ENCODE results near the gene DNAJB9. TPM values are rescaled to one million over a fixed set of nuclear protein-coding genes. Genes with fewer than 3 reads are reported as not detected.

The DNAJB9 gene
- total RNA-seq, 6 donors from 2014 or later, result 5.2 to 54.1 (median 29.0) TPM

DNA sequence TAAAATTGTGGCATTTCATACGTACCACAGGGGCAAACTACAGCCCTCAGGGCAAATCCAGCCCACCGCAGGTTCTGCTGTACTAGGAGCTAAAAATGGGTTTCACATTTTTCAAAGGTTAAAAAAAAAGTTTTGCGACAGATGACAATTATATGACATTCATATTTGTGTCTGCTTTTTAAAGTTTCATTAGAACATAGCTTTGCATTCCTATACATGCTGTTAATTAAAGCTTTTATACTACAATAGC, 43.0 kb upstream of the DNAJB9 start:
- H3K27me3 ChIP-seq, result no peaks in the 10 kb centered on the region
- H3K4me1 ChIP-seq, result peaks cover 20 to 30% (median 25%) of the 10 kb centered on the region in 4 donors
- WGBS, 2 donors, result 4 to 11% methylated on average over 3 of the region's 3 CpGs
- ATAC-seq (ENCODE audit: low FRiP score in 2 of 2) (no peak), DNase-seq (no peak)
- H3K36me3 ChIP-seq, result no peaks in the 10 kb centered on the region
- H3K9me3 ChIP-seq, result no peaks in the 10 kb centered on the region
- H3K4me3 ChIP-seq, result peak overlapping the region; percentile 38 to 69 (median 66)
- H3K27ac ChIP-seq, result peak overlapping the region; percentile 97 to 99 (median 99)
- TF ChIP-seq EP300 (IDR thresholded peaks at IDR 0.05) (no peak), POLR2AphosphoS5 (IDR thresholded peaks at IDR 0.05) (no peak), POLR2A (IDR thresholded peaks at IDR 0.05) (no peak), CTCF (IDR thresholded peaks at IDR 0.05) (no peak)

- Histone ChIP-seq H3K4me1 (peaks cover 16 to 25% (median 20%) of the 10 kb centered on the region in 4 donors), H3K27me3 (no peaks in the 10 kb centered on the region), H3K9me3 (no peaks in the 10 kb centered on the region), H3K27ac (no peak overlapping the region), H3K36me3 (no peaks in the 10 kb centered on the region), H3K4me3 (no peak overlapping the region)
- 94 to 96% methylated on average over 6 of the region's 6 CpGs for WGBS, 2 donors
- no peak for TF ChIP-seq POLR2A (IDR thresholded peaks at IDR 0.05)
- no peak for TF ChIP-seq EP300 (IDR thresholded peaks at IDR 0.05)
- ATAC-seq (ENCODE audit: low FRiP score in 2 of 2) (no peak), DNase-seq (no peak)
These were observed 41.4 kb upstream of the DNAJB9 start for GRCh38 chr7:108528183-108528712.

GRCh38 chr7:108529341-108529740, 40.3 kb upstream of the DNAJB9 start:
- Histone ChIP-seq H3K9me3 (no peaks in the 10 kb centered on the region), H3K4me1 (peaks cover 7 to 14% (median 10%) of the 10 kb centered on the region in 4 donors), H3K27ac (no peak overlapping the region), H3K4me3 (no peak overlapping the region), H3K36me3 (no peaks in the 10 kb centered on the region), H3K27me3 (no peaks in the 10 kb centered on the region)
- no peak for ATAC-seq (ENCODE audit: low FRiP score in 2 of 2)
- DNase-seq, result no peak
- WGBS, 2 donors, result 65 to 69% methylated on average over 3 of the region's 3 CpGs
- TF ChIP-seq EP300 (IDR thresholded peaks at IDR 0.05) (no peak), POLR2A (IDR thresholded peaks at IDR 0.05) (no peak), CTCF (IDR thresholded peaks at IDR 0.05) (no peak), POLR2AphosphoS5 (IDR thresholded peaks at IDR 0.05) (no peak)

DNA sequence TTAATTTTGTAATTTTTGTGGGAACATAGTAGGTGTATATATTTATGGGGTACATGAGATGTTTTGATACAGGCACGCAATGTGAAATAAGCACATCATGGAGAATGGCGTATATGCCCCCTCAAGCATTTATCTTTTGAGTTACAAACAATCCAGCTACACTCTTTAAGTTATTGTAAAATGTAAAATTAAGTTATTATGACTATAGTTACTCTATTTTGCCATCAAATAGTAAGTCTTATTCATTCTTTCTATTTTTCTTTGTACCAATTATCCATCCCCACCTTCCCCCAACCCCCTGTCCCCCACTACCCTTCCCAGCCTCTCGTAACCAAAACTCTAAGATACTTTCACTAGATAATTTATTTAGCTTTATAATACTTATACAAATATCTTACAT, 36.0 kb upstream of the DNAJB9 start:
- H3K4me1 ChIP-seq, result no peaks in the 10 kb centered on the region
- no peak overlapping the region for H3K27ac ChIP-seq
- ATAC-seq (ENCODE audit: low FRiP score in 2 of 2) (no peak), DNase-seq (no peak)
- H3K27me3 ChIP-seq, result no peaks in the 10 kb centered on the region
- no peak overlapping the region for H3K4me3 ChIP-seq
- no peaks in the 10 kb centered on the region for H3K36me3 ChIP-seq
- WGBS, 2 donors, result 94 to 97% methylated on average over 3 of the region's 3 CpGs
- no peak for TF ChIP-seq EP300 (IDR thresholded peaks at IDR 0.05)
- no peaks in the 10 kb centered on the region for H3K9me3 ChIP-seq

GRCh38 chr7:108535257-108535656, 34.4 kb upstream of the DNAJB9 start:
- H3K4me1 ChIP-seq, result no peaks in the 10 kb centered on the region
- no peaks in the 10 kb centered on the region for H3K9me3 ChIP-seq
- 68 to 72% methylated on average over 5 of the region's 5 CpGs for WGBS, 2 donors
- no peak for ATAC-seq (ENCODE audit: low FRiP score in 2 of 2)
- no peak overlapping the region for H3K4me3 ChIP-seq
- TF ChIP-seq POLR2A (IDR thresholded peaks at IDR 0.05), result no peak
- no peak for TF ChIP-seq CTCF (IDR thresholded peaks at IDR 0.05)
- TF ChIP-seq POLR2AphosphoS5 (IDR thresholded peaks at IDR 0.05), result no peak
- TF ChIP-seq EP300 (IDR thresholded peaks at IDR 0.05), result no peak
- DNase-seq, result no peak
- H3K36me3 ChIP-seq, result no peaks in the 10 kb centered on the region
- no peaks in the 10 kb centered on the region for H3K27me3 ChIP-seq
- no peak overlapping the region for H3K27ac ChIP-seq

DNA sequence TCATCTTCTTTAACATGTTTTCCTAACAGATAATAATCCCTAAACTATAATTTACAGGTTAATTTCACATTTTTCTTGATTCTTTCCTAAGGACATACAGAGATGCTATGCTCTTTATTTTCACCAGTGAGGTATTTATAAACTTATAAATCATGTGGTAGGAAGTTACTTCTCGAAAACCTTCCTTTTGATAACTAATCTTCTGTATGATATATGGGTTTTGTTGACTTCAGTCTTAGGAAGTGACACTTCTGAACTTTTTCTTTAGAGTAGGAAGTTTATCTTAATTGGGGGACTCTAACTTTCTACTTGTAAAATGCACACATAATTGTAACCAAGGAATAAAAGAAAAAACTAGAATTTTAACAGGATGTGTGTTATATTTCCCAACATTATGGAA, 33.9 kb upstream of the DNAJB9 start:
- Histone ChIP-seq H3K27ac (no peak overlapping the region), H3K4me1 (no peaks in the 10 kb centered on the region), H3K36me3 (no peaks in the 10 kb centered on the region), H3K4me3 (no peak overlapping the region), H3K9me3 (no peaks in the 10 kb centered on the region), H3K27me3 (no peaks in the 10 kb centered on the region)
- no peak for ATAC-seq (ENCODE audit: low FRiP score in 2 of 2)
- no peak for TF ChIP-seq CTCF (IDR thresholded peaks at IDR 0.05)
- 34 to 38% methylated on average over 1 of the region's 1 CpG for WGBS, 2 donors
- DNase-seq, result no peak

Data from upper lobe of left lung (tissue), 6 donors.